HL-60 (cell line): ENCODE results near the gene HCK.

Experiments
- DNase-seq, 2 experiments: peaks; one replicate each; pipeline ENCODE4 v3.0.0-alpha.2; 2010 to 2020; ENCODE audit warnings: low read depth in 1 of 2, low spot score in 1 of 2
- H3K27ac ChIP-seq: fragments of 250-450 bp; sonication (Bioruptor Pico); replicated peaks from 2 replicates; pipeline ENCODE4 v1.5.1; 2020; ENCODE audit warnings: mild to moderate bottlenecking, moderate library complexity
- H3K27me3 ChIP-seq: fragments of 250-450 bp; sonication (Bioruptor Pico); 2 replicates; pipeline ENCODE4 v1.5.1; 2021; ENCODE audit warnings: mild to moderate bottlenecking, moderate library complexity; ENCODE audit not compliant: insufficient read depth, poor library complexity, severe bottlenecking
- H3K4me3 ChIP-seq: replicated peaks from 2 replicates; pipeline ENCODE4 v1.5.1; 2011; ENCODE audit warnings: mild to moderate bottlenecking, control low read depth, low read length; ENCODE audit not compliant: insufficient read depth
- CTCF ChIP-seq: IDR thresholded peaks from one replicate; pipeline ENCODE4 v1.5.1; 2011; ENCODE audit warnings: low read length, control low read depth, inconsistent platforms; ENCODE audit not compliant: insufficient read depth
- GABPA ChIP-seq: IDR thresholded peaks from 2 replicates; pipeline ENCODE4 v1.6.1; 2012; ENCODE audit warnings: low read depth
- POLR2AphosphoS5 ChIP-seq: IDR thresholded peaks from 2 replicates; pipeline ENCODE4 v1.6.1; 2012; ENCODE audit warnings: low read depth
- REST ChIP-seq: IDR thresholded peaks from 2 replicates; pipeline ENCODE4 v1.6.1; 2012; ENCODE audit warnings: low read depth; ENCODE audit not compliant: insufficient replicate concordance
- SPI1 ChIP-seq: IDR thresholded peaks from 2 replicates; pipeline ENCODE4 v1.6.1; 2012; ENCODE audit warnings: low read depth, mild to moderate bottlenecking, borderline replicate concordance

The HCK gene

GRCh38 chr20:32109392-32110172 is 57.5 kb downstream of the HCK start, which contains the start of gene TM9SF4:
Gene TM9SF4 (plus strand): TSS chr20:32109714. CDS start chr20:32109741, 27 bp downstream.
- peak; percentile 79 to 94 for DNase-seq

GRCh38 chr20:32110173-32110704 is 58.2 kb downstream of the HCK start:
- TF ChIP-seq REST = no peak
- no peak for TF ChIP-seq CTCF
- TF ChIP-seq GABPA = no peak
- TF ChIP-seq POLR2AphosphoS5 = no peak
- no peak for TF ChIP-seq SPI1
- Histone ChIP-seq H3K4me3 (peak overlapping the region; percentile 99), H3K27me3 (no peaks in the 10 kb centered on the region), H3K27ac (peak overlapping the region; percentile 100)
- no peak for DNase-seq

More at GRCh38 chr20:32109392-32110172, 57.5 kb downstream of the HCK start, which contains the start of gene TM9SF4:
- peak within 1 kb of the TSS; percentile 99 for H3K4me3 ChIP-seq
- TF ChIP-seq SPI1 = no peak; the same call in 1 of the 2 replicates
- TF ChIP-seq REST = peak; percentile 72
- TF ChIP-seq GABPA = peak; percentile 60
- TF ChIP-seq POLR2AphosphoS5 = peak; percentile 74; the same call in 1 of the 2 replicates
- TF ChIP-seq CTCF = no peak
- H3K27ac ChIP-seq = peak within 1 kb of the TSS; percentile 100
- H3K27me3 ChIP-seq = no peaks in the 10 kb centered on the region

GRCh38 chr20:32110727-32111126 is 58.7 kb downstream of the HCK start:
- H3K27ac ChIP-seq = peak overlapping the region; percentile 100
- TF ChIP-seq REST (no peak), CTCF (no peak), SPI1 (no peak), POLR2AphosphoS5 (no peak)

More at GRCh38 chr20:32110727-32111126, 58.7 kb downstream of the HCK start:
- no peak for DNase-seq
- no peaks in the 10 kb centered on the region for H3K27me3 ChIP-seq
- H3K4me3 ChIP-seq = peak overlapping the region; percentile 99
